K562 (cell line): Measurements from ENCODE around the gene ARHGEF3. TPM values are rescaled to one million over a fixed set of nuclear protein-coding genes. Genes with fewer than 3 reads are reported as not detected.

Source experiments
- ATAC-seq: fragments of 200-7000 bp; cut with Tn5 transposase; 3 replicates; pipeline ENCODE4 v1.9.1; 2020; ENCODE audit warnings: moderate library complexity
- BruUV-seq: library from RNA; stranded (reverse); fragments of 400-500 nt; replicated peaks from 2 replicates; lab custom pipeline; 2021; lab: Mats Ljungman, UMichigan
- CTCF ChIA-PET: fragments of 300-600 bp; formaldehyde crosslinking; extraction: SDS; loops from one replicate; lab custom pipeline; 2021; ENCODE audit warnings: low intra/inter-chr PET ratio; lab: Yijun Ruan, JAX
- POLR2A ChIA-PET: fragments of 300-600, 350-650 bp; sonication (Branson Sonifier 250); formaldehyde crosslinking; extraction: SDS; loops from one replicate; lab custom pipeline; 2021; ENCODE audit warnings: antibody characterized with exemption, inconsistent platforms; lab: Yijun Ruan, JAX
- DNase-seq, 4 experiments: peaks; one replicate each; pipeline versions ENCODE4 v3.0.0 to v3.0.0-alpha.2; 2011 to 2018; ENCODE audit warnings: low spot score in 3 of 4, mixed read lengths in 3 of 4; ENCODE audit errors: extremely low read depth in 1 of 4
- FAIRE-seq: peaks from 2 replicates; lab custom pipeline; 2011; peaks lifted over from hg19 to GRCh38; lab: Jason Lieb, UNC
- H2AFZ ChIP-seq: 2 replicates; pipeline ENCODE4 v1.6.0; 2011; ENCODE audit warnings: low read depth, low read length, control low read depth, inconsistent platforms
- H3K27ac ChIP-seq: fragments of 200-600 bp; 3 replicates; pipeline ENCODE4 v1.8.0; 2011; ENCODE audit warnings: low read depth, mild to moderate bottlenecking, control low read depth, inconsistent platforms, low read length, moderate library complexity, mixed read lengths; ENCODE audit errors: extremely low read depth
- H3K27me3 ChIP-seq, 2 experiments: fragments of 300-600 bp in 1 of 2; 2 replicates in 1 of 2; 3 replicates in 1 of 2; pipeline versions ENCODE4 v1.6.0 to v1.8.0; 2011; ENCODE audit warnings: inconsistent platforms in 2 of 2, low read length in 2 of 2, mild to moderate bottlenecking in 1 of 2, mixed read lengths in 1 of 2, moderate library complexity in 1 of 2; ENCODE audit not compliant: control insufficient read depth in 2 of 2, insufficient read depth in 2 of 2
- H3K36me3 ChIP-seq: fragments of 300-600 bp; 3 replicates; pipeline ENCODE4 v1.8.0; 2011; ENCODE audit warnings: mild to moderate bottlenecking, low read length, inconsistent platforms; ENCODE audit not compliant: control insufficient read depth, insufficient read depth
- H3K4me1 ChIP-seq, 2 experiments: fragments of 200-600 bp in 1 of 2; replicated peaks in 1 of 2; 2 replicates in 1 of 2; 3 replicates in 1 of 2; pipeline versions ENCODE4 v1.5.1 to v1.8.0; 2011; ENCODE audit warnings: inconsistent platforms in 2 of 2, low read length in 2 of 2, mild to moderate bottlenecking in 1 of 2, mixed read lengths in 1 of 2, moderate library complexity in 1 of 2; ENCODE audit not compliant: control insufficient read depth in 2 of 2, insufficient read depth in 2 of 2
- H3K4me2 ChIP-seq: 2 replicates; pipeline ENCODE4 v1.6.1; 2011; ENCODE audit warnings: low read length, control low read depth, inconsistent platforms, mixed read lengths; ENCODE audit not compliant: insufficient read depth
- H3K4me3 ChIP-seq: fragments of 200-600 bp; sonication (generic), shearing (Covaris generic); 2 replicates; pipeline ENCODE4 v1.5.1; 2016; ENCODE audit warnings: control low read depth, inconsistent platforms
- H3K79me2 ChIP-seq: fragments of 200-600 bp; 3 replicates; pipeline ENCODE4 v1.8.0; 2011; ENCODE audit warnings: low read length, inconsistent platforms; ENCODE audit not compliant: control insufficient read depth, insufficient read depth
- H3K9ac ChIP-seq, 2 experiments: 2 replicates each; pipeline versions ENCODE4 v1.6.0 to v1.6.1; 2011; ENCODE audit warnings: low read depth in 2 of 2, low read length in 2 of 2, control low read depth in 1 of 2, inconsistent platforms in 1 of 2, mild to moderate bottlenecking in 1 of 2, mixed read lengths in 1 of 2; ENCODE audit not compliant: insufficient read depth in 1 of 2
- H3K9me1 ChIP-seq: one replicate; pipeline ENCODE4 v1.6.0; 2011; ENCODE audit warnings: inconsistent platforms, mild to moderate bottlenecking, low read length, moderate library complexity; ENCODE audit not compliant: control insufficient read depth, insufficient read depth
- H3K9me3 ChIP-seq: replicated peaks from 2 replicates; pipeline ENCODE4 v1.5.1; 2011; ENCODE audit warnings: low read depth, low read length, inconsistent platforms; ENCODE audit not compliant: control insufficient read depth, insufficient read depth
- H4K20me1 ChIP-seq: replicated peaks from 2 replicates; pipeline ENCODE4 v1.6.1; 2011; ENCODE audit warnings: low read length, inconsistent platforms, mixed read lengths; ENCODE audit not compliant: control insufficient read depth, insufficient read depth
- ETS2 ChIP-seq: IDR thresholded peaks from 2 replicates; pipeline ENCODE4 v1.6.1; 2016; ENCODE audit warnings: borderline replicate concordance, missing genetic modification characterization, mild to moderate bottlenecking, moderate library complexity, missing compliant biosample characterization; ENCODE audit not compliant: poor library complexity, severe bottlenecking
- FOXK1 ChIP-seq: sonication (generic); formaldehyde crosslinking; IDR thresholded peaks from 2 replicates; pipeline ENCODE4 v1.8.0; 2022; ENCODE audit warnings: missing genetic modification reagents, mild to moderate bottlenecking, borderline replicate concordance
- HDAC6 ChIP-seq: IDR thresholded peaks from 2 replicates; pipeline ENCODE4 v1.6.1; 2012; ENCODE audit warnings: low read depth, mild to moderate bottlenecking, control low read depth, inconsistent platforms, low read length, moderate library complexity
- HMG20A ChIP-seq: fragments of 450-650 bp; formaldehyde crosslinking; conservative IDR thresholded peaks from 2 replicates; pipeline ENCODE4 v1.4.0; 2020; ENCODE audit warnings: mild to moderate bottlenecking, mixed read lengths
- MAFG ChIP-seq: fragments of 450-650 bp; conservative IDR thresholded peaks from 2 replicates; pipeline ENCODE4 v1.6.1; 2016; ENCODE audit warnings: missing genetic modification characterization, missing compliant biosample characterization
- NR1H2 ChIP-seq: sonication (generic); formaldehyde crosslinking; IDR thresholded peaks from 2 replicates; pipeline ENCODE4 v1.4.0; 2020; ENCODE audit warnings: mild to moderate bottlenecking, missing genetic modification reagents
- SMARCA4 ChIP-seq: fragments of 450-650 bp; IDR thresholded peaks from 2 replicates; pipeline ENCODE4 v1.6.1; 2016
- SP1 ChIP-seq: sonication (generic); formaldehyde crosslinking; IDR thresholded peaks from 2 replicates; pipeline ENCODE4 v1.8.1; 2022; ENCODE audit warnings: mild to moderate bottlenecking, missing genetic modification reagents
- SP2 ChIP-seq: IDR thresholded peaks from 2 replicates; pipeline ENCODE4 v1.6.1; 2011; ENCODE audit warnings: mild to moderate bottlenecking, low read depth, low read length, moderate library complexity; ENCODE audit not compliant: poor library complexity, severe bottlenecking; ENCODE audit errors: extremely low read depth
- STAG1 ChIP-seq: sonication (generic); formaldehyde crosslinking; IDR thresholded peaks from 2 replicates; pipeline ENCODE4 v1.5.0; 2020; ENCODE audit warnings: missing genetic modification reagents, borderline replicate concordance
- TBL1XR1 ChIP-seq, 2 experiments: IDR thresholded peaks; 2 replicates each; pipeline ENCODE4 v1.6.1; 2012; ENCODE audit warnings: improper control_type of control experiment in 2 of 2, low read length in 2 of 2, mild to moderate bottlenecking in 1 of 2
- ZBTB7A ChIP-seq: IDR thresholded peaks from 2 replicates; pipeline ENCODE4 v1.6.1; 2011; ENCODE audit warnings: low read depth, mild to moderate bottlenecking, low read length, moderate library complexity, borderline replicate concordance; ENCODE audit not compliant: control insufficient read depth
- ZFP36 ChIP-seq: fragments of 150-350 bp; IDR thresholded peaks from 2 replicates; pipeline ENCODE4 v1.6.1; 2018; ENCODE audit warnings: low read length, low read depth; ENCODE audit not compliant: partially characterized antibody
- ZNF282 ChIP-seq: sonication (generic); formaldehyde crosslinking; IDR thresholded peaks from 2 replicates; pipeline ENCODE4 v1.8.1; 2023; ENCODE audit warnings: missing genetic modification reagents
- ZNF384 ChIP-seq: IDR thresholded peaks from 2 replicates; pipeline ENCODE4 v1.6.1; 2012; ENCODE audit warnings: low read depth, low read length, improper control_type of control experiment
- ZNF778 ChIP-seq: fragments of 450-650 bp; formaldehyde crosslinking; IDR thresholded peaks from 2 replicates; pipeline ENCODE4 v1.4.0; 2020; ENCODE audit warnings: mild to moderate bottlenecking, moderate library complexity
- WGBS: fragments of 100-300 bp; shearing (Covaris generic); methylation state at CpG from one replicate; pipeline ENCODE4 v1.1.6; 2016; ENCODE audit warnings: low coverage, mixed read lengths; ENCODE audit not compliant: insufficient coverage; ENCODE audit errors: missing lambda C conversion rate; 5-methylcytosine and 5-hydroxymethylcytosine counted together
- in situ Hi-C: fragments of 300-500 bp; cut with MboI; formaldehyde crosslinking; loops from 4 replicates; pipeline ENCODE4 v1.15.0; 2018; ENCODE audit warnings: inconsistent platforms, mixed read lengths
- intact Hi-C: fragments of 100-400 bp; cut with micrococcal nuclease; formaldehyde crosslinking; loops from 2 replicates; pipeline ENCODE4 v1.14.2; 2022
- polyA plus RNA-seq, 8 experiments: library from polyadenylated mRNA; depleted of rRNA in 4 of 8; stranded (reverse) in 5 of 8; unstranded in 3 of 8; fragments of >200 nt; fragmentation: Nextera tagmentation in 2 of 8; fragmentation: Illumina TruSeq in 1 of 8; extraction: Ambion mirVana in 2 of 8; extraction: Trizol in 1 of 8; gene quantifications; 2 replicates each; pipeline versions ENCODE4 v1.2.1 to v1.2.3, GENCODE V29; 2011 to 2014; ENCODE audit warnings: inconsistent platforms in 1 of 8, missing spikeins in 1 of 8
- total RNA-seq, 7 experiments: library from RNA; depleted of rRNA in 6 of 7; stranded (reverse); fragments of >200 nt in 6 of 7; fragmentation: Illumina TruSeq in 2 of 7; extraction: Trizol in 2 of 7; gene quantifications; 2 replicates each; pipeline versions ENCODE4 v1.2.1 to v1.2.3, GENCODE V29; 2011 to 2021; ENCODE audit warnings: low replicate concordance in 1 of 7
- TF ChIP-seq, protein P1 (sequence below): sonication (generic); formaldehyde crosslinking; IDR thresholded peaks from 2 replicates; pipeline ENCODE4 v1.8.0; 2023; ENCODE audit warnings: mild to moderate bottlenecking, missing genetic modification reagents
- TF ChIP-seq, protein P2 (sequence below): fragments of 250-450 bp; sonication (Bioruptor Pico); IDR thresholded peaks from 2 replicates; pipeline ENCODE4 v1.9.0; 2021; ENCODE audit warnings: mild to moderate bottlenecking, inconsistent platforms

Gene ARHGEF3
- total and polyA plus RNA-seq, 9 of the 15 experiments (the other 6 are each of a cell fraction or from before 2014, with no cell fraction given), result 0.77 to 2.7 (median 1.4) TPM

DNA sequence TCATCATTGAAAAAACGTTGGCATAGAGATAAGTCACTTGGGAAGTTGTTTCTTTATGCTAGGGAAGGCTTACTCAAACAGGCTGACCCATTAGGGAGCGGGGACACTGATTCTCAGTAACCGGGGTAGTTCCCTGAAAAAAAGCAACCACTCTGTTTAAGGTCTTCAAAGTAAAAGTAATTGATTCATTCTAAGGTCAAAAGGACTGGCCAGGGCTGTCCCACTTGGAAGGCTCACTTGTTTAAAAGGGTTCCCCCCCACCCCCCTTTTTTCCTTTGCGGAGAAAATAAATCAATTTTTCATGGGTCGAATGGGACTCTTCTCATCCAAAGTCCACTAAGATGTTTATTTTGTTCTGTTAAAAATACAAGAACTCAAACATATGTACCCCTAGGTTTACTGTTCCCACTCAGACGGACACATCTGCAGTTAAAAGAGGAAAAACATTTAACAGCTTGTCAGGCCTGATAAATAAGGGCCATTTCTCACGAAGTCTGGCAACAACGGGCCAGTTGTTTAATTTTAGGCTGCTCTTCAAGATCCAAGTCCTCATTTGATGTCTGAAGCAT, 53.0 kb downstream of the ARHGEF3 start:
- Histone ChIP-seq H3K9me1 (no peaks in the 10 kb centered on the region), H2AFZ (no peak overlapping the region), H3K36me3 (no peaks in the 10 kb centered on the region), H4K20me1 (no peaks in the 10 kb centered on the region), H3K4me2 (no peak overlapping the region), H3K9me3 (no peaks in the 10 kb centered on the region), H3K27me3 (no peaks in the 10 kb centered on the region; a peak in 2 of 5 replicates), H3K9ac (no peak overlapping the region), H3K4me3 (no peak overlapping the region), H3K27ac (no peak overlapping the region), H3K4me1 (no peaks in the 10 kb centered on the region), H3K79me2 (no peaks in the 10 kb centered on the region)
- ChIA-PET POLR2A (interaction anchor here (0.7 kb wide), 1 partner anchor 53 kb away, joined by 3 read pairs; the partner anchor contains the start of gene ARHGEF3), CTCF (no interaction called here)
- no peak for ATAC-seq
- TF ChIP-seq ZFP36 (no peak), ETS2 (no peak), FOXK1 (CRISPR knock-in tag) (no peak), SP2 (no peak), SP1 (CRISPR knock-in tag) (no peak), ZNF778 (CRISPR knock-in tag) (no peak), HMG20A (CRISPR knock-in tag) (no peak), SMARCA4 (no peak), ZBTB7A (no peak), STAG1 (CRISPR knock-in tag) (no peak), TBL1XR1 (IDR thresholded peaks at IDR 0.05; ENCODE audit: low read length in 2 of 2) (no peak), ZNF282 (CRISPR knock-in tag) (no peak), ZNF384 (no peak), HDAC6 (no peak), NR1H2 (CRISPR knock-in tag) (no peak), MAFG (tag) (no peak)
- TF ChIP-seq, protein P1, sequence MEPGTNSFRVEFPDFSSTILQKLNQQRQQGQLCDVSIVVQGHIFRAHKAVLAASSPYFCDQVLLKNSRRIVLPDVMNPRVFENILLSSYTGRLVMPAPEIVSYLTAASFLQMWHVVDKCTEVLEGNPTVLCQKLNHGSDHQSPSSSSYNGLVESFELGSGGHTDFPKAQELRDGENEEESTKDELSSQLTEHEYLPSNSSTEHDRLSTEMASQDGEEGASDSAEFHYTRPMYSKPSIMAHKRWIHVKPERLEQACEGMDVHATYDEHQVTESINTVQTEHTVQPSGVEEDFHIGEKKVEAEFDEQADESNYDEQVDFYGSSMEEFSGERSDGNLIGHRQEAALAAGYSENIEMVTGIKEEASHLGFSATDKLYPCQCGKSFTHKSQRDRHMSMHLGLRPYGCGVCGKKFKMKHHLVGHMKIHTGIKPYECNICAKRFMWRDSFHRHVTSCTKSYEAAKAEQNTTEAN (CRISPR knock-in tag), result no peak
- TF ChIP-seq, protein P2, sequence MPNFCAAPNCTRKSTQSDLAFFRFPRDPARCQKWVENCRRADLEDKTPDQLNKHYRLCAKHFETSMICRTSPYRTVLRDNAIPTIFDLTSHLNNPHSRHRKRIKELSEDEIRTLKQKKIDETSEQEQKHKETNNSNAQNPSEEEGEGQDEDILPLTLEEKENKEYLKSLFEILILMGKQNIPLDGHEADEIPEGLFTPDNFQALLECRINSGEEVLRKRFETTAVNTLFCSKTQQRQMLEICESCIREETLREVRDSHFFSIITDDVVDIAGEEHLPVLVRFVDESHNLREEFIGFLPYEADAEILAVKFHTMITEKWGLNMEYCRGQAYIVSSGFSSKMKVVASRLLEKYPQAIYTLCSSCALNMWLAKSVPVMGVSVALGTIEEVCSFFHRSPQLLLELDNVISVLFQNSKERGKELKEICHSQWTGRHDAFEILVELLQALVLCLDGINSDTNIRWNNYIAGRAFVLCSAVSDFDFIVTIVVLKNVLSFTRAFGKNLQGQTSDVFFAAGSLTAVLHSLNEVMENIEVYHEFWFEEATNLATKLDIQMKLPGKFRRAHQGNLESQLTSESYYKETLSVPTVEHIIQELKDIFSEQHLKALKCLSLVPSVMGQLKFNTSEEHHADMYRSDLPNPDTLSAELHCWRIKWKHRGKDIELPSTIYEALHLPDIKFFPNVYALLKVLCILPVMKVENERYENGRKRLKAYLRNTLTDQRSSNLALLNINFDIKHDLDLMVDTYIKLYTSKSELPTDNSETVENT (CRISPR knock-in tag), result no peak
- no TSS peak for BruUV-seq
- no peak for DNase-seq
- intact Hi-C loops, result no loop called here
- FAIRE-seq, result no peak
- in situ Hi-C loops, result no loop called here
- 23% methylated on average over 8 of the region's 8 CpGs for WGBS
